ENCODE measurements around the gene ZBTB8A. TPM values are rescaled to one million over a fixed set of nuclear protein-coding genes. Genes with fewer than 3 reads are reported as not detected.

The ZBTB8A gene
- total and polyA plus RNA-seq, 4 donors: 0.93 to 3.3 (median 1.3) TPM

DNA sequence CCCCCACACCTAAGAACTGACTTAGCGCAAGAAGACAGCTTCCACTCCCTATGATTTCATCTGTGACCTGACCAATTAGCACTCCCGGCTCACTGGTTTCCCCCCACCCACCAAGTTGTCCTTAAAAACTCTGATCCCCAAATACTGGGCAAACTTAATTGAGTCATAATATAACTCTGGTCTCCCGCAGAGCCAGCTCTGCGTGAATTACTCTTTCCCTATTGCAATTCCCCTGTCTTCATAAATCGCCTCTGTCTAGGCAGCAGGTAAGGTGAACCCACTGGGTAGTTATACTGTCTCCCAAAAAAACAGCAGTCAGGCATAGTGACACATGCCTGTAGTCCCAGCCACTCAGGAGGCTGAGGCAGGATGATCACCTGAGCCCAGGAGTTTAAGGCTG is 74.2 kb downstream of the ZBTB8A start:
- Histone ChIP-seq H3K9ac (ENCODE audit: low read depth in 1 of 2, low read length in 2 of 2) (no peak overlapping the region), H3K4me1 (ENCODE audit: control insufficient read depth in 4 of 4, insufficient read depth in 4 of 4, low read length in 3 of 4) (peaks cover 0 to 7% (median 2%) of the 10 kb centered on the region in 4 donors), H3K36me3 (ENCODE audit: control insufficient read depth in 4 of 4, insufficient read depth in 3 of 4, low read depth in 1 of 4, low read length in 3 of 4) (no peaks in the 10 kb centered on the region), H3K27ac (ENCODE audit: low read depth in 1 of 2, low read length in 2 of 2) (no peak overlapping the region), H3K9me3 (ENCODE audit: control insufficient read depth in 4 of 4, low read length in 3 of 4) (no peaks in the 10 kb centered on the region), H3K27me3 (ENCODE audit: control insufficient read depth in 4 of 4, insufficient read depth in 4 of 4, low read length in 3 of 4) (no peaks in the 10 kb centered on the region), H3K4me3 (ENCODE audit: low read depth in 1 of 3, low read length in 3 of 3) (no peak overlapping the region)
- 94% methylated on average over 5 of the region's 5 CpGs for WGBS
- TF ChIP-seq RXRA (IDR thresholded peaks at IDR 0.05) (no peak), TAF1 (conservative IDR thresholded peaks at IDR 0.05) (no peak), RAD21 (IDR thresholded peaks at IDR 0.05) (no peak), YY1 (IDR thresholded peaks at IDR 0.05) (no peak), SP1 (IDR thresholded peaks at IDR 0.05) (no peak), NR2F2 (IDR thresholded peaks at IDR 0.05) (no peak), JUND (IDR thresholded peaks at IDR 0.05) (no peak), EGR1 (IDR thresholded peaks at IDR 0.05; ENCODE audit: low read depth in 2 of 2) (no peak), HNF4A (conservative IDR thresholded peaks at IDR 0.05) (no peak), FOXA1 (IDR thresholded peaks at IDR 0.05) (no peak), GABPA (IDR thresholded peaks at IDR 0.05 in 1 of 2, conservative IDR thresholded peaks at IDR 0.05 in 1 of 2) (no peak), HNF4G (IDR thresholded peaks at IDR 0.05) (no peak)
- TF ChIP-seq, protein P1, sequence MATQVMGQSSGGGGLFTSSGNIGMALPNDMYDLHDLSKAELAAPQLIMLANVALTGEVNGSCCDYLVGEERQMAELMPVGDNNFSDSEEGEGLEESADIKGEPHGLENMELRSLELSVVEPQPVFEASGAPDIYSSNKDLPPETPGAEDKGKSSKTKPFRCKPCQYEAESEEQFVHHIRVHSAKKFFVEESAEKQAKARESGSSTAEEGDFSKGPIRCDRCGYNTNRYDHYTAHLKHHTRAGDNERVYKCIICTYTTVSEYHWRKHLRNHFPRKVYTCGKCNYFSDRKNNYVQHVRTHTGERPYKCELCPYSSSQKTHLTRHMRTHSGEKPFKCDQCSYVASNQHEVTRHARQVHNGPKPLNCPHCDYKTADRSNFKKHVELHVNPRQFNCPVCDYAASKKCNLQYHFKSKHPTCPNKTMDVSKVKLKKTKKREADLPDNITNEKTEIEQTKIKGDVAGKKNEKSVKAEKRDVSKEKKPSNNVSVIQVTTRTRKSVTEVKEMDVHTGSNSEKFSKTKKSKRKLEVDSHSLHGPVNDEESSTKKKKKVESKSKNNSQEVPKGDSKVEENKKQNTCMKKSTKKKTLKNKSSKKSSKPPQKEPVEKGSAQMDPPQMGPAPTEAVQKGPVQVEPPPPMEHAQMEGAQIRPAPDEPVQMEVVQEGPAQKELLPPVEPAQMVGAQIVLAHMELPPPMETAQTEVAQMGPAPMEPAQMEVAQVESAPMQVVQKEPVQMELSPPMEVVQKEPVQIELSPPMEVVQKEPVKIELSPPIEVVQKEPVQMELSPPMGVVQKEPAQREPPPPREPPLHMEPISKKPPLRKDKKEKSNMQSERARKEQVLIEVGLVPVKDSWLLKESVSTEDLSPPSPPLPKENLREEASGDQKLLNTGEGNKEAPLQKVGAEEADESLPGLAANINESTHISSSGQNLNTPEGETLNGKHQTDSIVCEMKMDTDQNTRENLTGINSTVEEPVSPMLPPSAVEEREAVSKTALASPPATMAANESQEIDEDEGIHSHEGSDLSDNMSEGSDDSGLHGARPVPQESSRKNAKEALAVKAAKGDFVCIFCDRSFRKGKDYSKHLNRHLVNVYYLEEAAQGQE (IDR thresholded peaks at IDR 0.05): no peak
- TF ChIP-seq, protein P2, sequence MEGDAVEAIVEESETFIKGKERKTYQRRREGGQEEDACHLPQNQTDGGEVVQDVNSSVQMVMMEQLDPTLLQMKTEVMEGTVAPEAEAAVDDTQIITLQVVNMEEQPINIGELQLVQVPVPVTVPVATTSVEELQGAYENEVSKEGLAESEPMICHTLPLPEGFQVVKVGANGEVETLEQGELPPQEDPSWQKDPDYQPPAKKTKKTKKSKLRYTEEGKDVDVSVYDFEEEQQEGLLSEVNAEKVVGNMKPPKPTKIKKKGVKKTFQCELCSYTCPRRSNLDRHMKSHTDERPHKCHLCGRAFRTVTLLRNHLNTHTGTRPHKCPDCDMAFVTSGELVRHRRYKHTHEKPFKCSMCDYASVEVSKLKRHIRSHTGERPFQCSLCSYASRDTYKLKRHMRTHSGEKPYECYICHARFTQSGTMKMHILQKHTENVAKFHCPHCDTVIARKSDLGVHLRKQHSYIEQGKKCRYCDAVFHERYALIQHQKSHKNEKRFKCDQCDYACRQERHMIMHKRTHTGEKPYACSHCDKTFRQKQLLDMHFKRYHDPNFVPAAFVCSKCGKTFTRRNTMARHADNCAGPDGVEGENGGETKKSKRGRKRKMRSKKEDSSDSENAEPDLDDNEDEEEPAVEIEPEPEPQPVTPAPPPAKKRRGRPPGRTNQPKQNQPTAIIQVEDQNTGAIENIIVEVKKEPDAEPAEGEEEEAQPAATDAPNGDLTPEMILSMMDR (IDR thresholded peaks at IDR 0.05; ENCODE audit: low read depth, low read length, missing input control): no peak
- TF ChIP-seq, protein P3, sequence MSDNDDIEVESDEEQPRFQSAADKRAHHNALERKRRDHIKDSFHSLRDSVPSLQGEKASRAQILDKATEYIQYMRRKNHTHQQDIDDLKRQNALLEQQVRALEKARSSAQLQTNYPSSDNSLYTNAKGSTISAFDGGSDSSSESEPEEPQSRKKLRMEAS (IDR thresholded peaks at IDR 0.05): no peak
- TF ChIP-seq, protein P4, sequence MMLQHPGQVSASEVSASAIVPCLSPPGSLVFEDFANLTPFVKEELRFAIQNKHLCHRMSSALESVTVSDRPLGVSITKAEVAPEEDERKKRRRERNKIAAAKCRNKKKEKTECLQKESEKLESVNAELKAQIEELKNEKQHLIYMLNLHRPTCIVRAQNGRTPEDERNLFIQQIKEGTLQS (IDR thresholded peaks at IDR 0.05): no peak
- TF ChIP-seq, protein P5, sequence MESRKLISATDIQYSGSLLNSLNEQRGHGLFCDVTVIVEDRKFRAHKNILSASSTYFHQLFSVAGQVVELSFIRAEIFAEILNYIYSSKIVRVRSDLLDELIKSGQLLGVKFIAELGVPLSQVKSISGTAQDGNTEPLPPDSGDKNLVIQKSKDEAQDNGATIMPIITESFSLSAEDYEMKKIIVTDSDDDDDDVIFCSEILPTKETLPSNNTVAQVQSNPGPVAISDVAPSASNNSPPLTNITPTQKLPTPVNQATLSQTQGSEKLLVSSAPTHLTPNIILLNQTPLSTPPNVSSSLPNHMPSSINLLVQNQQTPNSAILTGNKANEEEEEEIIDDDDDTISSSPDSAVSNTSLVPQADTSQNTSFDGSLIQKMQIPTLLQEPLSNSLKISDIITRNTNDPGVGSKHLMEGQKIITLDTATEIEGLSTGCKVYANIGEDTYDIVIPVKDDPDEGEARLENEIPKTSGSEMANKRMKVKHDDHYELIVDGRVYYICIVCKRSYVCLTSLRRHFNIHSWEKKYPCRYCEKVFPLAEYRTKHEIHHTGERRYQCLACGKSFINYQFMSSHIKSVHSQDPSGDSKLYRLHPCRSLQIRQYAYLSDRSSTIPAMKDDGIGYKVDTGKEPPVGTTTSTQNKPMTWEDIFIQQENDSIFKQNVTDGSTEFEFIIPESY (IDR thresholded peaks at IDR 0.05): no peak
- no peak for DNase-seq (ENCODE audit: low spot score)
